Right cardiac atrium (tissue), 5 donors: ENCODE data around the gene RPS27. TPM values are rescaled to one million over a fixed set of nuclear protein-coding genes. Genes with fewer than 3 reads are reported as not detected.
A peak's percentile ranks its signal among the peaks of the same experiment; 100 is the strongest.
"Not testable (repeated sequence)": the region's sequence is repeated elsewhere in the genome, so short reads cannot be mapped to it uniquely, and the experiment has no call there.

Source experiments
- ATAC-seq, 2 donors: fragments of 200-7000 bp; cut with Tn5 transposase; one replicate each; pipeline versions ENCODE4 v1.8.0 to v1.9.1; 2020; ENCODE audit warnings: moderate library complexity in 2 of 2, mild to moderate bottlenecking in 1 of 2
- DNase-seq, 3 donors: peaks; one replicate each; pipeline ENCODE4 v3.0.0-alpha.2; 2020
- H3K27ac ChIP-seq: one replicate; pipeline ENCODE4 v1.5.1; 2013; ENCODE audit warnings: mild to moderate bottlenecking, low read length, control low read depth, moderate library complexity
- H3K27me3 ChIP-seq: one replicate; pipeline ENCODE4 v1.6.1; 2013; ENCODE audit not compliant: control insufficient read depth, insufficient read depth
- H3K4me1 ChIP-seq: one replicate; pipeline ENCODE4 v1.6.1; 2013; ENCODE audit warnings: low read length; ENCODE audit not compliant: control insufficient read depth, insufficient read depth
- H3K4me3 ChIP-seq: one replicate; pipeline ENCODE4 v1.5.1; 2013; ENCODE audit warnings: low read length, control low read depth
- H3K9me3 ChIP-seq: one replicate; pipeline ENCODE4 v1.6.1; 2013; ENCODE audit warnings: low read length; ENCODE audit not compliant: control insufficient read depth
- WGBS: extraction: QIAGEN DNeasy Blood & Tissue Kit; methylation state at CpG from one replicate; pipeline ENCODE4 v1.1.7; 2013; 5-methylcytosine and 5-hydroxymethylcytosine counted together
- intact Hi-C, 4 donors: fragments of 100-400 bp; cut with DNase I; formaldehyde crosslinking; loops; one replicate each; pipeline versions ENCODE4 v1.11.0 to v1.14.0; 2022 to 2023
- polyA plus RNA-seq: library from polyadenylated mRNA; stranded (reverse); fragments of 200-250 nt; gene quantifications from one replicate; pipeline ENCODE4 v1.2.3, GENCODE V29; 2013
- total RNA-seq, 4 donors: library from RNA; stranded (reverse); fragmentation: NEBNext Ultra II Directional; extraction: Animal tissue kit (Norgen Biotek cat#: 25700); gene quantifications; one replicate each; pipeline ENCODE4 v1.2.1, GENCODE V29; 2021
- donor health status: healthy with polysubstance abuse.
- donor health status: DM: no; HTN: yes; CAD: no.
- donor health status: DM: no; HTN: no; CAD: no.
- donor health status: DM: no; HTN: yes; CAD: no; lungs with severe emphysema.
- donor health status: DM: yes; HTN: yes; CAD: no.

RPS27 gene
- total and polyA plus RNA-seq, 5 donors: 1,034 to 5,589 (median 1,374) TPM

GRCh38 chr1:153976819-153977249 lies 13.7 kb upstream of the RPS27 start:
- Histone ChIP-seq H3K27me3 (no peaks in the 10 kb centered on the region), H3K4me1 (no peaks in the 10 kb centered on the region), H3K9me3 (no peaks in the 10 kb centered on the region), H3K4me3 (peak overlapping the region; percentile 93), H3K27ac (peak overlapping the region; percentile 91)
- ATAC-seq: no peak
- under 1% methylated on average over 16 of the region's 16 CpGs for WGBS
- no peak for DNase-seq
- intact Hi-C loops: no loop called here

- peak; percentile 89 to 96 (median 93) for DNase-seq
- peak within 1 kb of the TSS; percentile 93 for H3K4me3 ChIP-seq
- peak; percentile 94 to 96 for ATAC-seq
- H3K9me3 ChIP-seq: no peaks in the 10 kb centered on the region
- intact Hi-C loops: no loop called here
- H3K27ac ChIP-seq: peak within 1 kb of the TSS; percentile 92
- WGBS: under 1% methylated on average over 75 of the region's 75 CpGs
- H3K27me3 ChIP-seq: no peaks in the 10 kb centered on the region
- no peaks in the 10 kb centered on the region for H3K4me1 ChIP-seq
Measured at GRCh38 chr1:153977250-153978240, 13.0 kb upstream of the RPS27 start, which contains the start of gene JTB. Gene JTB (minus strand): TSS chr1:153977674. CDS start chr1:153977252, 422 bp downstream.

GRCh38 chr1:153978274-153978909 lies 12.2 kb upstream of the RPS27 start:
- Histone ChIP-seq H3K4me3 (peak overlapping the region; percentile 93), H3K4me1 (no peaks in the 10 kb centered on the region), H3K9me3 (no peaks in the 10 kb centered on the region), H3K27me3 (no peaks in the 10 kb centered on the region), H3K27ac (no peak overlapping the region)
- DNase-seq: no peak
- ATAC-seq: no peak
- WGBS: 70% methylated on average over 9 of the region's 9 CpGs
- intact Hi-C loops: no loop called here

- H3K27ac ChIP-seq, DNase-seq, ATAC-seq, H3K4me3 ChIP-seq, H3K27me3 ChIP-seq, intact Hi-C loops, H3K4me1 ChIP-seq, H3K9me3 ChIP-seq: not testable (repeated sequence)
- WGBS: 92% methylated on average over 12 of the region's 12 CpGs
Measured at GRCh38 chr1:153979091-153979490, 11.5 kb upstream of the RPS27 start.

GRCh38 chr1:153981735-153982134 lies 8.8 kb upstream of the RPS27 start:
- not testable (repeated sequence) for H3K4me1 ChIP-seq, ATAC-seq, H3K27me3 ChIP-seq, DNase-seq, H3K9me3 ChIP-seq, H3K4me3 ChIP-seq, H3K27ac ChIP-seq
- intact Hi-C loops: loop anchor here in 3 of 4 donors (10.0 kb wide), 2 partner anchors 187 to 307 kb away; partner anchors contain the start of genes ILF2 (in 2 of the 3) and NPR1 (in 2 of the 3)
- 78% methylated on average over 2 of the region's 2 CpGs for WGBS

GRCh38 chr1:153984123-153984894 lies 6.3 kb upstream of the RPS27 start:
- 49% methylated on average over 6 of the region's 6 CpGs for WGBS

GRCh38 chr1:153985341-153985912 lies 5.1 kb upstream of the RPS27 start:
- Histone ChIP-seq H3K27me3 (no peaks in the 10 kb centered on the region), H3K4me3 (peak overlapping the region; percentile 60), H3K27ac (peak overlapping the region; percentile 65), H3K9me3 (no peaks in the 10 kb centered on the region), H3K4me1 (peaks cover 3% of the 10 kb centered on the region)
- WGBS: 10% methylated on average over 7 of the region's 7 CpGs
- DNase-seq (peak in 2 of 3 donors; percentile 68 to 72), ATAC-seq (peak; percentile 17 to 31)
- intact Hi-C loops: loop anchor here (5.0 to 10.0 kb wide), 4 partner anchors 188 to 311 kb away; partner anchors contain the start of genes NPR1 (in 4 of the 4) and ILF2 (in 2 of the 4)

More at GRCh38 chr1:153984123-153984894, 6.3 kb upstream of the RPS27 start:
- Histone ChIP-seq H3K4me3 (no peak overlapping the region), H3K9me3 (no peaks in the 10 kb centered on the region), H3K4me1 (peaks cover 3% of the 10 kb centered on the region), H3K27ac (peak overlapping the region; percentile 9), H3K27me3 (no peaks in the 10 kb centered on the region)
- intact Hi-C loops: loop anchor here in 3 of 4 donors (10.0 kb wide), 2 partner anchors 190 to 310 kb away; partner anchors contain the start of genes ILF2 (in 2 of the 3) and NPR1 (in 2 of the 3)
- DNase-seq (no peak), ATAC-seq (no peak)

- Histone ChIP-seq H3K9me3 (no peaks in the 10 kb centered on the region), H3K27ac (peak within 1 kb of the TSS; percentile 98), H3K4me1 (peaks cover 3% of the 10 kb centered on the region), H3K4me3 (peak within 1 kb of the TSS; percentile 60), H3K27me3 (no peaks in the 10 kb centered on the region)
- ATAC-seq (peak; percentile 90 to 92), DNase-seq (peak; percentile 92 to 96 (median 94))
- intact Hi-C loops: loop anchor here (2.0 to 10.0 kb wide), 5 partner anchors 189 to 311 kb away; partner anchors contain the start of genes NPR1 (in 4 of the 4) and ILF2 (in 2 of the 4)
- WGBS: 2% methylated on average over 32 of the region's 32 CpGs
Measured at GRCh38 chr1:153985941-153986761, 4.4 kb upstream of the RPS27 start, which contains the start of gene RAB13. Gene RAB13 (minus strand): TSS chr1:153986339. CDS start chr1:153986236, 103 bp downstream.

- Histone ChIP-seq H3K4me3 (no peak overlapping the region), H3K4me1 (peaks cover 3% of the 10 kb centered on the region), H3K9me3 (no peaks in the 10 kb centered on the region), H3K27ac (no peak overlapping the region), H3K27me3 (no peaks in the 10 kb centered on the region)
- ATAC-seq: no peak
- no peak for DNase-seq
- WGBS: 90% methylated on average over 8 of the region's 8 CpGs
- intact Hi-C loops: loop anchor here (2.0 to 10.0 kb wide), 5 partner anchors 190 to 313 kb away; partner anchors contain the start of genes NPR1 (in 4 of the 4) and ILF2 (in 2 of the 4)
Measured at GRCh38 chr1:153987621-153988020, 2.9 kb upstream of the RPS27 start.
